GM19193 (cell line): ENCODE measurements around the gene QKI.

Source experiments
- POLR2A ChIP-seq: IDR thresholded peaks from 4 replicates; pipeline ENCODE4 v1.6.1; 2011; ENCODE audit not compliant: insufficient read depth, insufficient read length; ENCODE audit errors: extremely low read depth

Gene QKI

DNA sequence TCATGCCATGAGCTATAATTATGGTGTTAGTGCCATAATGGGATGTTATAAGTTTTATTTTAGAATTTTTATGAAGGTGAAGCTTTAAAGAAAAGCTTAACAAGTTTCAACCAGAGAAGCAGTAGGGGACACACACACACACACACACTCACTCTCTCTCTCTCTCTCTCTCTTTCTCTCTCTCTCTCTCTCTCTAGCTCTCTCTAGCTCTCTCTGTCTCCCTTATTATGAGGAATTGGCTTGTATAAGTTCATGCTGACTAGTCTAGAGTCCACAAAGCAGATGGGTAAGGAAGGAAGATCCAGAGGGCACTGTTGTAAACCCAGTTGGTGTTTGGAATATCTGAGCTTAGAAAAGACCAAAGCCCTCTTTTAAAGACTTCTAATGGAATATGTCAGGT lies 102.4 kb downstream of the QKI start:
- TF ChIP-seq POLR2A: no peak

GRCh38 chr6:163520956-163521355 lies 106.4 kb downstream of the QKI start:
- no peak for TF ChIP-seq POLR2A

GRCh38 chr6:163522033-163522432 lies 107.5 kb downstream of the QKI start:
- TF ChIP-seq POLR2A: no peak

- no peak for TF ChIP-seq POLR2A
These were observed 111.4 kb downstream of the QKI start for GRCh38 chr6:163525926-163526325.

DNA sequence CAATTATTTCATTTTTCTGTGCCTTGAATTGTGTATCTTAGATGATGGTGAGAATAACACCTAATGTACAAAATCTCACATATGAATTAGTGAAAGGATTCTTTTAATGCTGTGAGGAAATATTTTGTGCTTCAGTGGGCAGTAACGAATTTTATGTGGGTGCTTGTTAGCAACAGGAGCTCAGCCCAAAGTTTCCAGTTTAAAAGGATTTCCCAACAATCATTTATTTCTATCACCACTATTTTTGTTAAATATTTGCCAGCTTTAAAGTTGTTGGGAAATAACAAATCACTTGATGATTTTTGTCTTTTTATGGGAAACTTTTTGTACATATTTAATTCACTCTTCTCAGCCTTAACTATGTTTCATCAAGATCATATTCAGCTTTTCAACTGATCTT lies 111.8 kb downstream of the QKI start:
- no peak for TF ChIP-seq POLR2A

DNA sequence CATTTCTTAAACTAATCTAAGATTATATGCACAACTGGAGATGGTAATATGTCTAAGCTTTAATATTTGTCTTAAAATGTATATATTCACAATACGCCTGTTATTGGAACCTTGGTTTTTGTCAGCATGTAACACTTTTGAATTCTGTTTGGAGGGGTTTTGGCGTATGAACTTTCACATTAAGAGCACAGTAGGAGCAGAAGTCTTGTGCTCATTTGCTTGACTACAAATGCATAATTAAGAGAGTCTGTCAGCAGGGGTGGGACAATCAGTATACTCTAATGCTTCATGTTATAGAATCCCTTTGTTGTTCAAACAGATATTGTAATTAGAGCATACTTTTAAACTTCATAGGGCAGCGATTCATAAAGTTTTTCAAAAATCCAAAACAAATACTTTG lies 112.8 kb downstream of the QKI start:
- no peak for TF ChIP-seq POLR2A

DNA sequence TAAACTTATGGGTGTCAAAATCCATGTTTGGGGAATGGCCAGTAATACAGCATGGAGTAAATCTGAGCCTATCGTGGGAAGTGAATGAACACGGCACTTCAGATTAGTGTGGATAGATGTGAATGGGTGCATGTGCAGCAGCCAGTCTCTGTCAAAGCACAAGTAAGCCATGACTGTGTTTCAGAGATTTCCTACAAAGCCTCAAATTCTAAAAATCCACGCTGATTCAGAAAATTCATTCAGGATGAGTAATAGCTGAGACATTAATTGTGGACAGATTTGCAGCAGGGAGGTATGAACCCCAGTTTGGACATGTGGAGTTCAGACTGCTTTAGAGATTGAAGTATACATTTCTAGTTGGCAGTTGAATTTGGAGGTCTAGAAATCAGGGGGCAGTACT lies 115.1 kb downstream of the QKI start:
- TF ChIP-seq POLR2A: no peak

DNA sequence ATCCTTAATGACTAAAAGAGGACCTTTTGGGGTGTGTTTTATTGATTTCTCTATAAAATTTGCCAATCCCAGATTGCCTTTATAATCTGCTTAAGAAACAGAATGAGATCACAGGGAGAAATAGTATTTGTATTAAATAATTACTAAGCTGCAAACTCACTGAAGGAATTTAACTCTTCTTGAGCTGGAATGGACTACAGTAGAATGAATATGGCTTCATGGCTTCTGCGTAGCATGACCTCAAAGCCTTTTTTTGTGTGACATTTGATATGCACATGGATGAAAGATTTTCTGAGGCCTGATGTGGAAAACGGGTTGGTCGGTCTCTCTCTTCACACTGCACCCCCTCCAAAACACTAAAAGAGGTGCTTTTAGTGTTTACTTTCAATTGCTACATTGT lies 115.9 kb downstream of the QKI start:
- TF ChIP-seq POLR2A: no peak

GRCh38 chr6:163531122-163531521 lies 116.6 kb downstream of the QKI start:
- no peak for TF ChIP-seq POLR2A

GRCh38 chr6:163532526-163533078 lies 118.1 kb downstream of the QKI start:
- no peak for TF ChIP-seq POLR2A

GRCh38 chr6:163533443-163533842 lies 118.9 kb downstream of the QKI start:
- TF ChIP-seq POLR2A: no peak

GRCh38 chr6:163536770-163537169 lies 122.3 kb downstream of the QKI start:
- TF ChIP-seq POLR2A: no peak

- TF ChIP-seq POLR2A: no peak
These were observed 123.8 kb downstream of the QKI start for GRCh38 chr6:163538331-163538730.

GRCh38 chr6:163539101-163539762 lies 124.7 kb downstream of the QKI start:
- TF ChIP-seq POLR2A: no peak

DNA sequence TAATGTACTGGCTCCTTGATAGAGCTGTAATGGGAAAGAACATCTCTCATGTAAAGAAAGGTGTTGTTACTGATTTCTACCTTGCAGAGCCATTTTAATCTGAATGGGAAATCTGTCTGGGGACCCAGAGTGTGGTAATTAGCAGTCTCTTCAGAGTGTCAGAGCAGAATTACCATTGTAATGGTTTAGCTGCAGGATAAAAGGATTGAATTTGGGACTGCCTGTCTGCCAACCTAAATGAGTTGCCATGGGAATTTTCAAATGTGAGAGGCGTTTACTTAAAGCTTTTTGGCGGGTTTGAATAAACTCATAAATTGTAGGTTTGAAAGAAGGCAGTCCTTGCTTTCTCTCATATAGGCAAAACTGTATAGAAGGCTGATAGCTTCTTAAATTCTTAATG lies 128.8 kb downstream of the QKI start:
- no peak for TF ChIP-seq POLR2A

- no peak for TF ChIP-seq POLR2A
These were observed 130.9 kb downstream of the QKI start for GRCh38 chr6:163545370-163545769.

DNA sequence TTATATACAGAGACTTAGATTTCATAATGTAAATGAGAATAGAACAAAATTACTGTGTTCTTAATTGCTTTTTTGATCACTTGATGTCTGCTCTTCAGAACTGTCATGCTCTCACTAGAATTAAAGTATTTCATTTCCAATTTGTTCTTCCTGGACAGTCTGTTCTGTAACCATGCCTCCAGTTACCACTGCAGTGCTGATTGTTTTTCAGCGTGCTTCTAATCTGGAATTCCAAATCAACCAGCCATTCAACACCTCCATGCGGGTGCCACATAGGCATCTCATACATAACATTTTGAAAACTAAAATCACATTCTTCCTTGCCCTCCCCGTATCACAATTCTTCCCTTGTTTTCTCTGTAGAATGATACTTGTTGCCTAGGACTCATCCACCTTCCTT lies 132.8 kb downstream of the QKI start:
- TF ChIP-seq POLR2A: no peak
